ENCODE data around the gene NUCKS1.
"Not testable (repeated sequence)": the region's sequence is repeated elsewhere in the genome, so short reads cannot be mapped to it uniquely, and the experiment has no call there.

The NUCKS1 gene

GRCh38 chr1:205726619-205727125, 23.3 kb downstream of the NUCKS1 start:
- DNase-seq, result no peak

- DNase-seq, result no peak
These were observed 24.5 kb downstream of the NUCKS1 start for GRCh38 chr1:205725514-205725913.

- not testable (repeated sequence) for DNase-seq
These were observed 29.2 kb downstream of the NUCKS1 start for GRCh38 chr1:205720740-205721139.

GRCh38 chr1:205719762-205720161, 30.2 kb downstream of the NUCKS1 start:
- no peak for DNase-seq

GRCh38 chr1:205719015-205719414, 31.0 kb downstream of the NUCKS1 start:
- DNase-seq, result no peak

GRCh38 chr1:205716371-205717132, 33.4 kb downstream of the NUCKS1 start:
- DNase-seq, result no peak

GRCh38 chr1:205715628-205716027, 34.4 kb downstream of the NUCKS1 start:
- DNase-seq, result no peak

GRCh38 chr1:205714906-205715246, 35.1 kb downstream of the NUCKS1 start:
- no peak for DNase-seq

- no peak for DNase-seq
These were observed 35.6 kb downstream of the NUCKS1 start for GRCh38 chr1:205714190-205714905.

GRCh38 chr1:205711105-205712048, 38.6 kb downstream of the NUCKS1 start:
- no peak for DNase-seq

- DNase-seq, result no peak
These were observed 39.5 kb downstream of the NUCKS1 start for GRCh38 chr1:205710201-205711062.

GRCh38 chr1:205709640-205710039, 40.3 kb downstream of the NUCKS1 start:
- DNase-seq, result no peak

GRCh38 chr1:205709059-205709398, 41.0 kb downstream of the NUCKS1 start:
- no peak for DNase-seq

GRCh38 chr1:205706601-205707502, 43.1 kb downstream of the NUCKS1 start:
- DNase-seq, result no peak

- DNase-seq, result no peak
These were observed 45.1 kb downstream of the NUCKS1 start for GRCh38 chr1:205704903-205705302.

- DNase-seq, result no peak
These were observed 46.9 kb downstream of the NUCKS1 start for GRCh38 chr1:205703072-205703471.

- DNase-seq, result no peak
These were observed 48.1 kb downstream of the NUCKS1 start for GRCh38 chr1:205701891-205702290.

GRCh38 chr1:205701420-205701819, 48.6 kb downstream of the NUCKS1 start:
- no peak for DNase-seq

- no peak for DNase-seq
These were observed 49.0 kb downstream of the NUCKS1 start for GRCh38 chr1:205700865-205701401.

GRCh38 chr1:205699416-205699815, 50.6 kb downstream of the NUCKS1 start:
- DNase-seq, result no peak

GRCh38 chr1:205698921-205699320, 51.1 kb downstream of the NUCKS1 start:
- no peak for DNase-seq
